HepG2 (cell line): ENCODE data around the gene PTRHD1. TPM values are rescaled to one million over a fixed set of nuclear protein-coding genes. Genes with fewer than 3 reads are reported as not detected.
A peak's percentile ranks its signal among the peaks of the same experiment; 100 is the strongest.

Experiments used
- ATAC-seq: fragments of 200-7000 bp; cut with Tn5 transposase; 3 replicates; pipeline ENCODE4 v1.9.1; 2020; ENCODE audit warnings: mild to moderate bottlenecking, moderate library complexity
- BruUV-seq: library from RNA; stranded (reverse); fragments of 400-500 nt; replicated peaks from 2 replicates; lab custom pipeline; 2021; lab: Mats Ljungman, UMichigan
- CTCF ChIA-PET: fragments of 300-600 bp; formaldehyde crosslinking; extraction: SDS; loops from one replicate; lab custom pipeline; 2021; ENCODE audit warnings: low total read pairs, inconsistent platforms, low intra/inter-chr PET ratio; lab: Yijun Ruan, JAX
- POLR2A ChIA-PET: fragments of 350-600 bp; sonication (Branson Sonifier 250); formaldehyde crosslinking; loops from one replicate; lab custom pipeline; 2020; ENCODE audit warnings: antibody characterized with exemption, inconsistent platforms; lab: Yijun Ruan, JAX
- DNase-seq: peaks from one replicate; pipeline ENCODE4 v3.0.0-alpha.2; 2015; ENCODE audit warnings: low spot score
- FAIRE-seq: peaks from 3 replicates; lab custom pipeline; 2011; peaks lifted over from hg19 to GRCh38; lab: Jason Lieb, UNC
- H2AFZ ChIP-seq: one replicate; pipeline ENCODE4 v1.6.1; 2011; ENCODE audit warnings: low read length, inconsistent platforms
- H3K27ac ChIP-seq: fragments of 300-600 bp; 3 replicates; pipeline ENCODE4 v1.8.0; 2011; ENCODE audit warnings: mixed run types, mild to moderate bottlenecking, mixed read lengths, low read length, inconsistent platforms; ENCODE audit not compliant: insufficient read depth; ENCODE audit errors: extremely low read length
- H3K27me3 ChIP-seq, 2 experiments: fragments of 200-600 bp in 1 of 2; 2 replicates in 1 of 2; 3 replicates in 1 of 2; pipeline versions ENCODE4 v1.6.0 to v1.8.0; 2011; ENCODE audit warnings: low read length in 2 of 2, mild to moderate bottlenecking in 2 of 2, moderate library complexity in 2 of 2, inconsistent platforms in 1 of 2; ENCODE audit not compliant: insufficient read depth in 2 of 2, control insufficient read depth in 1 of 2
- H3K36me3 ChIP-seq, 2 experiments: fragments of 200-600 bp in 1 of 2; replicated peaks in 1 of 2; 2 replicates in 1 of 2; 3 replicates in 1 of 2; pipeline versions ENCODE4 v1.5.1 to v1.8.0; 2011; ENCODE audit warnings: low read length in 2 of 2, inconsistent platforms in 1 of 2; ENCODE audit not compliant: insufficient read depth in 2 of 2, control insufficient read depth in 1 of 2
- H3K4me1 ChIP-seq: 2 replicates; pipeline ENCODE4 v1.5.1; 2012; ENCODE audit warnings: low read length, inconsistent platforms; ENCODE audit not compliant: insufficient read depth
- H3K4me2 ChIP-seq: 2 replicates; pipeline ENCODE4 v1.6.0; 2011; ENCODE audit warnings: low read depth, low read length, inconsistent platforms
- H3K4me3 ChIP-seq, 3 experiments: fragments of 200-600 bp in 1 of 3; sonication (generic), shearing (Covaris generic) in 1 of 3; replicated peaks in 1 of 3; 2 replicates each; pipeline ENCODE4 v1.5.1; 2011 to 2016; ENCODE audit warnings: low read length in 3 of 3, inconsistent platforms in 2 of 3, low read depth in 2 of 3, mild to moderate bottlenecking in 2 of 3, control low read depth in 1 of 3, mixed read lengths in 1 of 3; ENCODE audit not compliant: insufficient read depth in 1 of 3
- H3K79me2 ChIP-seq: one replicate; pipeline ENCODE4 v1.6.1; 2011; ENCODE audit warnings: low read length, inconsistent platforms; ENCODE audit not compliant: insufficient read depth
- H3K9ac ChIP-seq: 2 replicates; pipeline ENCODE4 v1.6.0; 2011; ENCODE audit warnings: mild to moderate bottlenecking, low read depth, low read length, inconsistent platforms; ENCODE audit not compliant: insufficient read depth
- H3K9me3 ChIP-seq: 2 replicates; pipeline ENCODE4 v1.5.1; 2012; ENCODE audit warnings: mild to moderate bottlenecking, low read length
- H4K20me1 ChIP-seq: 2 replicates; pipeline ENCODE4 v1.6.0; 2011; ENCODE audit warnings: inconsistent platforms, mild to moderate bottlenecking, low read length, moderate library complexity; ENCODE audit not compliant: insufficient read depth
- AGO2 ChIP-seq: fragments of 200-400 bp; formaldehyde crosslinking; optimal IDR thresholded peaks from 2 replicates; pipeline ENCODE3; 2017; ENCODE audit warnings: mild to moderate bottlenecking, low read depth, low read length, moderate library complexity
- ARID3A ChIP-seq: IDR thresholded peaks from 2 replicates; pipeline ENCODE4 v1.6.1; 2012; ENCODE audit warnings: low read depth, low read length, improper control_type of control experiment
- HNRNPL ChIP-seq: fragments of 200-400 bp; formaldehyde crosslinking; IDR thresholded peaks from 2 replicates; pipeline ENCODE4 v1.6.1; 2017; ENCODE audit warnings: mild to moderate bottlenecking, low read depth, low read length
- MAF1 ChIP-seq: sonication (generic); formaldehyde crosslinking; IDR thresholded peaks from 2 replicates; pipeline ENCODE4 v1.5.0; 2020; ENCODE audit warnings: missing genetic modification reagents, borderline replicate concordance
- NFAT5 ChIP-seq: sonication (generic); formaldehyde crosslinking; IDR thresholded peaks from 2 replicates; pipeline ENCODE4 v1.4.0; 2020; ENCODE audit warnings: missing genetic modification reagents
- SPEN ChIP-seq: sonication (generic); formaldehyde crosslinking; IDR thresholded peaks from 2 replicates; pipeline ENCODE4 v1.5.1; 2020; ENCODE audit warnings: low read depth, mild to moderate bottlenecking, missing genetic modification reagents
- SRSF9 ChIP-seq: fragments of 200-400 bp; formaldehyde crosslinking; IDR thresholded peaks from 2 replicates; pipeline ENCODE4 v1.6.1; 2018; ENCODE audit warnings: borderline replicate concordance, mild to moderate bottlenecking, low read depth, low read length; ENCODE audit not compliant: insufficient read depth, poor library complexity, severe bottlenecking
- THAP9 ChIP-seq: sonication (generic); formaldehyde crosslinking; IDR thresholded peaks from 2 replicates; pipeline ENCODE4; 2020; ENCODE audit warnings: missing genetic modification reagents, mild to moderate bottlenecking, borderline replicate concordance
- ZFP36L2 ChIP-seq: sonication (generic); formaldehyde crosslinking; IDR thresholded peaks from 2 replicates; pipeline ENCODE4 v1.4.0; 2020; ENCODE audit warnings: missing genetic modification reagents
- WGBS: methylation state at CpG from one replicate; pipeline ENCODE4 v1.1.6; 2017; ENCODE audit warnings: low lambda C conversion rate; 5-methylcytosine and 5-hydroxymethylcytosine counted together
- in situ Hi-C: cut with HindIII; loops from 2 replicates; pipeline ENCODE4 v1.10.0; 2017; ENCODE audit warnings: low pct_unique_long_range_greater_than_20kb; ENCODE audit not compliant: extremely low pct_ligation_motif_present
- intact Hi-C: fragments of 100-400 bp; cut with micrococcal nuclease; formaldehyde crosslinking; loops from one replicate; pipeline ENCODE4 v1.10.0; 2022; ENCODE audit not compliant: unreplicated experiment
- polyA plus RNA-seq, 8 experiments: library from polyadenylated mRNA; depleted of rRNA in 3 of 8; stranded (reverse) in 7 of 8; unstranded in 1 of 8; fragments of >200 nt; fragmentation: Illumina TruSeq in 4 of 8; extraction: Trizol in 4 of 8; gene quantifications; 2 replicates each; pipeline versions ENCODE4 v1.2.1 to v1.2.3, GENCODE V29; 2011 to 2016; ENCODE audit warnings: low read depth in 4 of 8, missing spikeins in 1 of 8, mixed read lengths in 1 of 8; ENCODE audit not compliant: insufficient read depth in 1 of 8
- total RNA-seq, 5 experiments: library from RNA; depleted of rRNA; stranded (reverse); fragments of >200 nt; fragmentation: Illumina TruSeq; extraction: Trizol; gene quantifications; 2 replicates each; pipeline ENCODE4 v1.2.3, GENCODE V29; 2016; ENCODE audit warnings: low read depth in 1 of 5

The PTRHD1 gene
- total and polyA plus RNA-seq, 2 of the 13 experiments (the other 11 are each of a cell fraction or from before 2014, with no cell fraction given), result 72.6 to 90.8 TPM

GRCh38 chr2:24822049-24822706 lies 29.0 kb upstream of the PTRHD1 start (continued):
- no peak for TF ChIP-seq ARID3A
- TF ChIP-seq, all 625 proteins: peak for 0

- Histone ChIP-seq H3K4me3 (no peak overlapping the region), H3K4me2 (no peak overlapping the region), H3K4me1 (peaks cover 3% of the 10 kb centered on the region), H2AFZ (no peak overlapping the region), H3K9me3 (no peaks in the 10 kb centered on the region), H3K9ac (no peak overlapping the region), H3K27me3 (no peaks in the 10 kb centered on the region), H4K20me1 (no peaks in the 10 kb centered on the region), H3K27ac (no peak overlapping the region), H3K36me3 (peaks cover 17 to 48% of the 10 kb centered on the region in 2 experiments), H3K79me2 (no peaks in the 10 kb centered on the region)
- in situ Hi-C loops (no loop called here), intact Hi-C loops (no loop called here)
- DNase-seq (no peak), ATAC-seq (no peak), FAIRE-seq (no peak)
- POLR2A ChIA-PET, result no interaction called here
- 94% methylated on average over 11 of the region's 15 CpGs for WGBS
- BruUV-seq, result no TSS peak
- CTCF ChIA-PET, result no interaction called here
- no peak for TF ChIP-seq ZFP36L2 (CRISPR knock-in tag)
- no peak for TF ChIP-seq NFAT5 (CRISPR knock-in tag)
- TF ChIP-seq AGO2, result peak; percentile 81
- no peak for TF ChIP-seq SRSF9
- TF ChIP-seq HNRNPL, result no peak
- TF ChIP-seq MAF1 (CRISPR knock-in tag), result no peak
- TF ChIP-seq THAP9 (CRISPR knock-in tag), result no peak
- TF ChIP-seq SPEN, result no peak
Measured at GRCh38 chr2:24821433-24821891, 28.3 kb upstream of the PTRHD1 start.
